ENCODE measurements around the gene ARFGAP1. TPM values are rescaled to one million over a fixed set of nuclear protein-coding genes. Genes with fewer than 3 reads are reported as not detected.
"Not testable (repeated sequence)": the region's sequence is repeated elsewhere in the genome, so short reads cannot be mapped to it uniquely, and the experiment has no call there.

Gene ARFGAP1
- total RNA-seq, 1 experiment from 2014 or later = 86.8 TPM

- no peak for DNase-seq (ENCODE audit: low spot score)
- in situ Hi-C loops (cut with HindIII; ENCODE audit: low sequenced_read_pairs) = no loop called here
Measured at GRCh38 chr20:63238514-63239125, 34.0 kb upstream of the ARFGAP1 start.

DNA sequence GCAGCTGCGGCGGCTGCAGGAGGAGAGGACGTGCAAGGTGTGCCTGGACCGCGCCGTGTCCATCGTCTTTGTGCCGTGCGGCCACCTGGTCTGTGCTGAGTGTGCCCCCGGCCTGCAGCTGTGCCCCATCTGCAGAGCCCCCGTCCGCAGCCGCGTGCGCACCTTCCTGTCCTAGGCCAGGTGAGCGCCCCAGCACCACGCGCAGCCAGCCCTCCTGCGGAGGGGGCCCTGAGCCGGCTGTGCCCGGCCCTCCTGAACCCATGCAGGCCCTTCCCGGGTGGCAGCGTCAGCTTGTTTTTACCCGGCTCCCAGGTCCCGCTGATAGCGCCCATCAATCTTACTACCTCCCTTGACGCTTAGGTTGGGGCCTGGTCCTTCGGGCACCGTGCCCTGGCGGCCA, 33.2 kb upstream of the ARFGAP1 start:
- in situ Hi-C loops (cut with HindIII; ENCODE audit: low sequenced_read_pairs) = no loop called here
- DNase-seq (ENCODE audit: low spot score) = no peak

DNA sequence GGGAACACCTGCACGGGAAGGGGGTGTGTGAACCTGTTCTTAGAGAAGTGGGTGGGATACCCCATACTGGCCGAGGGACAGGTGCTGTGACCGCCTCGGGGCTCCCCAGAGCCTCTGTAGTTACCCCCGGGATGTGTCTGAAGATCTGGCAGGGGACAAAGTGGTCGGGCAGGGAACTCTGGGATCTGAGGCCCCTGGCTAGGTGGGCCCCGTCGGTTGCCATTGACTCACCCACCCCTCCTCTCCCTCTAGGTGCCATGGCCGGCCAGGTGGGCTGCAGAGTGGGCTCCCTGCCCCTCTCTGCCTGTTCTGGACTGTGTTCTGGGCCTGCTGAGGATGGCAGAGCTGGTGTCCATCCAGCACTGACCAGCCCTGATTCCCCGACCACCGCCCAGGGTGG, 32.6 kb upstream of the ARFGAP1 start:
- in situ Hi-C loops (cut with HindIII; ENCODE audit: low sequenced_read_pairs) = no loop called here
- no peak for DNase-seq (ENCODE audit: low spot score)

GRCh38 chr20:63241272-63241671, 31.3 kb upstream of the ARFGAP1 start:
- DNase-seq (ENCODE audit: low spot score) = no peak
- in situ Hi-C loops (cut with HindIII; ENCODE audit: low sequenced_read_pairs) = no loop called here

DNA sequence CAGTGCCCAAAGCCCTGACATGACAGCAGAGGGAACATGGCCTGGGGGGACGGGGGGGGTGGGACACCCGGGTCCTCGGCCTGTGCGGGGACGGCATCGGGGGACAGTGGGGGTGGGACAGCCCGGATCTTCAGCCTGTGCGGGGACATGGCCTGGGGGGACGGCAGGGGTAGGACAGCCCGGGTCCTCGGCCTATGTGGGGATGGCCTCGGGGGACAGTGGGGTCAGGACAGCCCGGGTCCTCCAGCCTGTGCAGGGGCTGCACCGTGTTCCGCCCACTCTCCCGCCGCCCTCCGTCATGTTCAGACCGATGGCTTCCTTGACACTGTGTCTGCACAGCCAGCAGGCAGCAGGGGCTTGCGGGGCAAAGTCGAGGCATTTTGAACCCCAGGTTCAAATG, 29.9 kb upstream of the ARFGAP1 start:
- no peak for DNase-seq (ENCODE audit: low spot score)
- in situ Hi-C loops (cut with HindIII; ENCODE audit: low sequenced_read_pairs) = no loop called here

DNA sequence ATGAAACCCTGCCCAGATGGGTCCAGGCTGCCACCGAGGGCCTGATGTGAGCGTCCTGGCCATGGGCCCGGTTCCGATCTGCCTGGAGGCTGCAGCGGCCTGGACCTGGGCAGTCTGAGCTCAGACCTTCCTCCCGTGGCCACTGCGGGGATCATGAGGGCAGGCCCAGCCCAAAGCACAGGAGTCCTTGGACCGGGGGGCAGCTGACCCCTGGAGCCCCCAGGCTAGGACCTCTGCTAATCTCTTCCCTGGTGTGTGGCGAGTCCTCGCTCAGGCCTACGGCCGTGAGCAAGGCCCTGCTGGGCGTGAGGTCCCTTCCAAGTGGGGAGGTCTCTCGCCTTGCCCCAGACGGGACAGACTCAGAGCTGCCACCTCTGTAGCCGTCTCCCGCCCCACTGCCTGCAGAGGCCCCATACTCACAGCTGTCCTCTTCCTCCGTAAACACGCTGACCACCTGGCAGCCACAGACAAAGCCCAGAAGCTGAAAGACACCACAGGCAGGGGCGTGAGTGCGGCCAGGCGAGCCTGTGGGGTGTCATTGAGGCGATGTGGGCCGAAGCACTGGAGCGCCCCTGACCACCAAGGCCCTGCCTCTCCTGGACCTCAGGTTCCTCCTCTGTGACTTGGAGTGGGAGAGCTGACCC, 28.9 kb upstream of the ARFGAP1 start:
- in situ Hi-C loops (cut with HindIII; ENCODE audit: low sequenced_read_pairs) = no loop called here
- no peak for DNase-seq (ENCODE audit: low spot score)

DNA sequence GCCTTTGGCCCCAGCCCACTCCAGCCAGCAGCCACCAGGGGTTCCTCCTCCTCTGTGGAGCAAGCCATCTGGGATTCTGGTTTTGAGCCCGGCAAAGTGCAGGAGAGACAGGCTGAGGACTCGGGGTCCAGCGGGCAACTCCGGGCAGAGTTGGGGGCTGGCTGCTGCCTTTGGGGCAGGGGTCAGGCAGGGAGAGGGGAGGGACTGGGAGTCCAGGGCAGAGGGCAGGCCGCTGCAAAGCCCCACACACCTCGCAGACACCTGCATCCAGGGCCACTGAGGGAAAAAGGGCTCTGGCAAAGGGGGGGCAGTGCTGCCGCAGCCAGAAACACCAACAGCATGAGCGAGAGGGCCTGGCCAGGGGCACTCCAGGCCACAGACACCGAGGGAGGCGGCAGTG, 28.1 kb upstream of the ARFGAP1 start:
- in situ Hi-C loops (cut with HindIII; ENCODE audit: low sequenced_read_pairs) = no loop called here
- no peak for DNase-seq (ENCODE audit: low spot score)

DNA sequence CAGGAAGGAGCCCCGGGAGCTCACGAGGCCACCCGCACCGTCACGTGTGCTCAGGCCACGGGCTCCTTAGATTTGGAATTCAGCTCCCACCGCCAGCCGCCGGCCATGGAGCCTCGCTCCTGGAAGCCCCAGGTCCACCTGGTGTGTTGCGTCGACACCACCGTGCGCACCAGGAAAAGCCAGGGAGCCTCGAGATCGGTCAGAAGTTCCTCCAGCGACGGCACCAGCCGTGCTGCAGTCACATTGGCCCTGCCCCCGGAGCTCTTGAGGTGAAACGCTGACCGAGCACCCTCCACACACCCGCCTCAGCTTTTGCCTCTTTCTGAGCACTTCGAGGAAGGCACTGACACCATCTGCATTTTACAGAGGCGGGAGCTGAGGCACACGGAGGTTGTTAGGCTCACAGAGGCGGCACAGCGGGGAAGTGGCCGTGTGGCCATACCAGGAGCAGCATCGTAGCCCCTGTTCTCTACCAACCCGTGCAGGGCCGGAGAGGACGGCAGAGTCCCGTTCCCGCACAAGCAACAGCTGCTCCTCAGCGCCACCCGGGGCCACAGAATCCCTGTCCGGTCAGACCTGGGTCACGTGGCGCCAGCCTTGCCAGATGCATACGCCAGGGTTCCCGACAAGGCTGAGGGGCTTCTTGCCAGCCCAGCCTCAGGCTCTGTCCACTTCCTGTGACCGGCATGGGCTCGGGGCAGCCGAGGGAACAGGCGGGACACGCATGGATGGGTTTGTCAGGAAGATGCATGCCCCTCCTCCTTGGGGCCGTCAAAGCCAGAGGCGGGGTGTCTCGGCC, 25.9 kb upstream of the ARFGAP1 start:
- DNase-seq (ENCODE audit: low spot score) = no peak
- in situ Hi-C loops (cut with HindIII; ENCODE audit: low sequenced_read_pairs) = no loop called here

DNA sequence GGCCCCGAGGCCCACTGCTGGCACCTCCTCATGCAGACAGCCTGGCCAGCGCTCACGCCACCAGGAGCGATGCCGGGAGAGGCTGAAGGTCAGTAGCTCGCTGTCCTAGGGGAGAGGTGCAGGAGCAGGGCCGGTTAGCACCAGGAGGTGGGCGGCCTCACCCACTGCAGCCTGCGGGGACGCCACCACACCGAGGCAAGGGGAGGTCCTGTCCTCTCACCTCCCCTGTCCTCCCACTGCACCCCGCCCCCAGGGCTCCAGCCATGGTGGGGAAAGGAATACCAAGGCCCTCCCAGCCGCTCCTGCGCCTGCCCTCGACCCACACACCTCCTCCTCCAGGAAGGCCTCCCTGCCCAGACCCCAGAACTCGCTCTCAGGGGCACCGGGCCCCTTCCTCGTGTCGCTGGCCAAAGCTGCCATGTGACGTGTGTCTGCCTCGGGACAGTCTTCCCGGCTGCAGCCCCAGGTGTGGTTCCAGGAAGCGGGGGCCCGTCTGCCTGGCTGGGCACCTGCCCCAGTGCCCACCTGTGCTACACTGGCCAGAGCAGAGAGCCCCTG, 24.9 kb upstream of the ARFGAP1 start:
- in situ Hi-C loops (cut with HindIII; ENCODE audit: low sequenced_read_pairs) = no loop called here
- no peak for DNase-seq (ENCODE audit: low spot score)

DNA sequence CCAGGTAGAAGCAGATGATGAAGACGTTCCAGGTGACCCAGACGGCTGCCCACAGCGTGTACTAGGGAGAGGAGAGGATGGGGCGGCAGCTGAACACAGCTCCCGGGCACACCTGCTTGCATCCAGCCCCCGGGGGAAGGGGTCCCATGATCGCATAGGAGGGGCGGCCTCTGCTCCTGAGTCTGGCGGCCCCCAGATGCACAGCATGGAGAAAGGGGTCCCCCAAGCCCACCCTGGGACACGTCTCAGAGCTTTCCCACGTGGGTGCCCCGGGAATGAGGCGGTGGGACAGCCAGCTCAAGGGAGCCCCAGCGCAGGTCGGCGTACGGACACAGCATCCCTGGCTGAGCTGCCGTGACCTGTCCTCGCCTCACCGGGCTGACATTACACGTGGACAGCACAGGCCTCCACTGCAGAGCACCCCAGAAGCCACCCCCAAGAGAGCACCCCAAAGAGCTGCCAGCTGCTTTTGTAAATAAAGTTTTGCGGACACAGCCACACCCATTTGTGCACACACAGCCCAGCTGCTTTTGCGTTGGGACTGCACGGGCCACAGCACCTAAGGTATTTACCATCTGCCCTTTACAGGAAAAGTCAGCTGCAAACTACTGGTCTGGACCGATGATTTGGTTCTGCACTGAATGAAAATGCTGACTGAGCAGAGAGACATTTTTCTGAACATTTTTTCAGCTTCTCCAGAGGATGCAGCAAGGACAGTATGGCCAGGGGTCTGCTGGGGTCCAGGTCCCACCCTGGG, 23.6 kb upstream of the ARFGAP1 start:
- in situ Hi-C loops (cut with HindIII; ENCODE audit: low sequenced_read_pairs) = no loop called here
- DNase-seq (ENCODE audit: low spot score) = no peak

DNA sequence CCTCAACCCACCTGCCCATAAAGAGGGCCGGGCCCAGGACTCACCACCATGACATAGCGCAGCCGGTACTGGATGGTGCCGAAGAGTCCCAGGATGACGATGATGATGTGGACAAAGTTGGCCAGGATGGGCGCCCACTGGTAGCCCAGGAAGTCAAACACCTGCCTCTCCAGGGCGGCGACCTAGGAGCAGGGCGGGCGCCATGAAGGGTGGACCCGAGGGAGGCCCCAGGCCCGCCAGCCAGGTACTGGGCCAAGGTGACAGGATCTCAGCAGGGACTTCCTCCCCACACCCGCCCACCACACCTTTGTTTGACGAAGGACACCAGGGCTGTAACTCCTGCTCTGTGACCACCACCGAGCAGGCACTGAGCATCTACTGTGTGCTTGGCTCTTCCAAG, 22.7 kb upstream of the ARFGAP1 start:
- no peak for DNase-seq (ENCODE audit: low spot score)
- in situ Hi-C loops (cut with HindIII; ENCODE audit: low sequenced_read_pairs) = no loop called here

- DNase-seq (ENCODE audit: low spot score) = peak; percentile 39
- in situ Hi-C loops (cut with HindIII; ENCODE audit: low sequenced_read_pairs) = not testable (repeated sequence)
Measured at GRCh38 chr20:63251350-63251749, 21.3 kb upstream of the ARFGAP1 start.

DNA sequence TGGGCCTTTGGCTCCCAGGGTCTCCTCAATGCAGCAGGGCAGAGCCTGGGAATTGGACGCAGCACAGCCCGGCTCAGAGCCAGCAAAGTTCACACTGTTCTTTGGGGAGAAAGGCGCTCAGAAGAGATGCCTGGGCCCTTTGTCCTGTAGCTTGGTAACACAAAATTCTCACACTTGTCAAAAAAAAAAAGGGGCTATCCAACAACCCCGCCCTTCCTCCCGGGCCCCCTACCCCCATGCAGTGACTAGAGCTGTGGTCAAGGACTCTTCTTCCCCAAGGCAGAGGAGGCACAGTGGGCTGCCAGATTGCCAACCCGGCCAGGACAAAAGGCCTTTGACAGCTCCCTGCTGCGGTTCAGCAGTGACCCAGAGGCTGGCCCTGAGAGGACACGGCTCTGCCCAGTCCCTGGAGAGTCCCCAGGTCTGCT, 20.3 kb upstream of the ARFGAP1 start:
- in situ Hi-C loops (cut with HindIII; ENCODE audit: low sequenced_read_pairs) = no loop called here
- peak; percentile 32 for DNase-seq (ENCODE audit: low spot score)

GRCh38 chr20:63253065-63253437, 19.6 kb upstream of the ARFGAP1 start:
- DNase-seq (ENCODE audit: low spot score) = no peak
- in situ Hi-C loops (cut with HindIII; ENCODE audit: low sequenced_read_pairs) = no loop called here

DNA sequence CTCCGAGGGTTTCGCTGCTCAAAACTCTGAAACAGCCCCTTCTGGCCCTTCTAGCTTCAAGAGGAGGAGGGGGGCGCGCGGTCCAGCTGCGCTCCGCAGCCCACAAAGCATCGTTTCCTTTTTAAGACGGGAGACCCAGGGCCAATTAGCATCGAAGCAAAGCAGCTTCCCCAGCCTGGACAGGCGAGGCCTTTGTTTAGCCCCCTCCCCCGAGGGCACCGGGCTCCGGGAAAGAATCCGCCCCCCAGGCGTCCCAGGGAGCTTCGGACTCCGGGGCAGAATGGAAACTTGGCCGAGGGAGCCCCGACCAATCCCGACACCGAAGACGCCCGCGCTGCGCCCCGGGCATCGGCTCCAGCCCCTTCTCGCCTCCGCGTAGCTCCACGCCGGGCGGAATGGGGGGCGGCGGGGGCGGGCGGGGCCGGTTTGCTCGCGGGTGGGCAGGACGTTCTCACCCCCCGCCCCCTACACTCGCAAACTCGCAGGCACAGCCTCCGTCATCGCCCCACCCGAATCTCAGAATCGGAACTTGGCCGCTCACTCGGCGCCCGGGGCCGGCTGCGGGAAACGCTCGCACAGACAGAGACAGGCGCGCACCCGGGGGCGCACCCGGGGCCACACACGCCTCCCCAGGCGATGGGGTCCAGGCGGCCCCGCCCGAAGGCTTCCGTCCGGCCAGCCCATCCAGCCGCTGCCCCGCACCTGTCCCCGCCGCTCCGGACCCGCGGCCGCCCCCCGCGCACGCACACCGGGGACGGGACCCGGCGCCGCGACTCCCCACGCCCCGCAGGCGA, 19.0 kb upstream of the ARFGAP1 start:
- in situ Hi-C loops (cut with HindIII; ENCODE audit: low sequenced_read_pairs) = no loop called here
- no peak for DNase-seq (ENCODE audit: low spot score)

DNA sequence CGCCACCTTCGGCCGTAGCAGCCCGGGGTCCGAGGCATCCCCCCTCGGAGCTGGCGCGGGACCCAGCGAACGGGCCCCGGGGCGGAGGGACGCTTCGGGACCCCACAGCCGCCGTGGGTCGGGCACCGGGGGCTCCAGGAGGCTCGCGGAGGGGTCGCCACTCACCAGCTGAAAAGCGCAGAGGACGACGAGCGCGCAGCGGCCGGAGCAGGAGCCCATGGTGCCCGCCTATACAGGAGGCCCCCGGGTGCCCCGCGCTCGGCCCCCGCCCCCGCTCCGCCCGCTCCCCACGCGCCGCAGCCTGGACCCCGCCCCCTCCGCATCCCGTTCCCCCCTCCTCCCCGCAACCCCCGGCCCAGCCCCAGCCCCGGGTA, 18.4 kb upstream of the ARFGAP1 start, which contains the start of gene NKAIN4:
Gene NKAIN4 (minus strand): TSS at position 232 of the 374 bp plus-strand sequence. CDS start 13 bp downstream, at position 219.
- in situ Hi-C loops (cut with HindIII; ENCODE audit: low sequenced_read_pairs) = no loop called here

GRCh38 chr20:63254606-63255384, 17.8 kb upstream of the ARFGAP1 start:
- in situ Hi-C loops (cut with HindIII; ENCODE audit: low sequenced_read_pairs) = no loop called here
- DNase-seq (ENCODE audit: low spot score) = no peak

More for the DNA sequence above, 18.4 kb upstream of the ARFGAP1 start, which contains the start of gene NKAIN4:
- no peak for DNase-seq (ENCODE audit: low spot score)
